ENCODE data around the gene IRF2.

IRF2 gene

GRCh38 chr4:184364100-184364921 is 110.0 kb downstream of the IRF2 start:
- DNase-seq (ENCODE audit: low read depth): no peak

DNA sequence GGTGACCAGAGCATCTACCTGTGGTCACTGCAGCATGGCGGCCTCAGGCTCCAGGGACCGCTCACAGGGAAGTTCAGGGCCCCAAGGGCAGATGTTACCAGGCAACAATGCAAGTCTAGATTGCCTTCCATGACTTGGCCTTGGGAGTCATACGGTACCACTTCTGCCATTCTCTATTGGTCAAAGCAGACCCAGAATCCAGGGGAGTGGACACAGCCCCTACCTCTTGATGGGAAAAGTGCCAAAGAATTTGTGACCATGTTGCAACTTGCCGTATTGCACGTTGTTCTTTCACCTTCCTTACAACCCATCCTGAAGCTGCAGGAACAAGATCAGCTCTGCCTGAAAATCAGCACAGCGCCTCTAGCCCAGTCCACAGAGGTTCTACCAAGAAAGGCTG is 111.1 kb downstream of the IRF2 start:
- no peak for DNase-seq (ENCODE audit: low read depth)

- no peak for DNase-seq (ENCODE audit: low read depth)
Measured at GRCh38 chr4:184362396-184362795, 112.0 kb downstream of the IRF2 start.

DNA sequence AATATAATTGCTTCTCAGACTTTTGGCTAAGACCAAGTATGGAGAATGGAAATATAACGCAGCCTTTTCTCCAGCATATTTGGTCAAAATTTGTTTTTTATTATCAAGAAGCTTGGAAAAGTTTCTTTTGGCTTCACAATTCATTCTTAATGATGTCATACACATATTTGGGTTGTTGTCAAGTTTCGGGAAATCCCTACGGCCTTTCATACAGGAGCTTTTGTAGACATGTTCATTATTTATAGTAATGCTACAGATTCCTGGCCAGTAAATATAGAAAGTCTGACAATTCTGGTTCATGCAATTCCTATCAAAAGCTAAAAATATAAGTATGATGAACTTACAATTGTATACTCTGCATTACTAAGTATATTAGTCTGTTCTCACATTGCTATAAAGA is 112.9 kb downstream of the IRF2 start:
- DNase-seq (ENCODE audit: low read depth): no peak

- DNase-seq (ENCODE audit: low read depth): no peak
Measured at GRCh38 chr4:184359888-184360287, 114.5 kb downstream of the IRF2 start.

DNA sequence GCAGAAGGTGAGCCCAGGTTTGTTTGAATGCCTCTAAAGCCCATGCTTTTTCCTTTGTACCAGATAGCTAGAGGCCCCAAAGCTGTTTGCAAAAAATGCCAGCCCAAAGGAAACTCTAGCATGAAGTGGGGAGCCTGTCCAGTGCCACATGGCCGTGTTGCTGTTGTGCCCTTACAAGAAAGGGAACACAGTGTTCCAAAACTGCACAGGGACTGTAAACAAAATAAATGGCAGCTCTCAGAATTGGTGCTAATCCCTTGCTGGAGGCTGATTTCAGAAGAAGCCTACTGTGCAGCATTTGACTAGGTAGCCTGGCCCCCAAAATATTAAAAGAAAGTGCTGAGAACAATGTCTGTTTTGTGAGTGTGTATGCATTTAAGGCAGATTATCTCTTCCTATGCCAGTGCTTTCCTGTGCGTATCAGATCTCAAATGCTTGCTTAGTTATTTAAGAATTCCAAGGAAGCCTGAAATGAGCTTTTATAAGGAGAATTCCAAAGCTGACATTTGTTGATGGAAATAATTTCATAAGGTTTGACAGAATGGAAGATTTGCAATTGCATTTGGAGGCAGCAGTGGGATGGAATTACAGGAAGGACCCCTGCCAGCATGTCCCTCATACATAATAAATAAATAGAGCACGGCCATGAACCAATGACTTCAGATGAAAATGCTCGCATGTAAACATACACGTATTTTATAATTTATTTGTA is 115.7 kb downstream of the IRF2 start:
- no peak for DNase-seq (ENCODE audit: low read depth)

GRCh38 chr4:184357772-184358171 is 116.6 kb downstream of the IRF2 start:
- DNase-seq (ENCODE audit: low read depth): no peak

DNA sequence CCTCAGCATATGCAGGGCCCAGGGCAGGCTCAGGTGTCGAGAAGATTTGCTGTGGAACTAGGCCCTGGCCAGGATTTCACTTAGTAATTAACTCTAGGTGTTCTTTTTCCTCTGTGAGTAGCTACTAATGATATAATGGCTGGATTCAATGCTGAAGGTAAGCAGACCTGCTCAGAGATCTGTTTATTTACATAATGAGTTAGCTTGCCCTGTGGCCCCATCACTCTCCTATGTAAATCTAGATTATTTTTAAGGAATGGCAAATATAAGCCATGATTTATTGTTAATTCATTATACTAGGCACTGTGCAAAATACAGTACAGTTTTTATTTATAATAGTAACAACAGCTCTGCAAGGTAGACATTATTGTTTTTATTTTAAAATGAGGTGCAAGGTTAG is 117.2 kb downstream of the IRF2 start:
- no peak for DNase-seq (ENCODE audit: low read depth)

- DNase-seq (ENCODE audit: low read depth): no peak
Measured at GRCh38 chr4:184356366-184356765, 118.0 kb downstream of the IRF2 start.

DNA sequence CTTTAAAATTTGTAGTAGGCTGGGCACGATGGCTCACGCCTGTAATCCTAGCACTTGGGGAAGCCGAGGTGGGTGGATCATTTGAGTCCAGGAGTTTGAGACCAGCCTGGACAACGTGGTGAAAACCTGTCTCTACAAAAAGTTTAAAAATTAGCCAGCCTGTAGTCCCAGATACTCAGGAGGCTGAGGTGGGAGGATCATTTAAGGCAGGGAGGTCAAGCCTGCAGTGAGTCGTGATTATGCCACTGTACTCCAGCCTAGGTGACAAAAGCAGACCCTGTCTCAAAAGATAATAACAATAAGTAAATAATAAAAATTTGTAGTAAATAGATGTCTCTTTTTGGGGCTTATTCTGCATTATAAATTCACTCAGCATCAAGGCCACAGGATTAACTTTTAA is 118.5 kb downstream of the IRF2 start:
- no peak for DNase-seq (ENCODE audit: low read depth)

DNA sequence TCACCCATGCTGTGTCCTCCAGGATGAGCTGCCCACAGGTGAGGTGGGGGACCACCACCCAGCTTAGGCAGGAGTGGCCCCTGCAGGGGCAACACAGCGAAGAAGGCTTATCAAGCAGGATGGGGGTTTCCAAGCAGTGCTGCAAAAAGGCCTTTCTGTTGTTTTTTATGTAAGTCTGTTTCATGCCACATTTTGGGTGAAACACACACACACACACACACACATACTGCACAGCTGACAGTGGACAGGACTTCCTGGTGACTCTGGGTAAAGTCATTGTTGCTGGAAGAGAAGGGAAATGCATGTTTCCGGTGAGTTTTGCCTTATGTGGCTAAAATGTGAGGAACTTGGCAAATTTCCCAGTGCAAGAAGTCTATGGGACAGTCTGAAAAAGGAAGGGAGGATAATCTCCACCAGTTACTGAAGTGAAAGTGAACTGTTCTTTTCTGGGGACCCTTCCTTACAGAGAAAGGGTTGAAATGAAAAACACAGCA is 119.2 kb downstream of the IRF2 start:
- peak; percentile 68 for DNase-seq (ENCODE audit: low read depth)

- no peak for DNase-seq (ENCODE audit: low read depth)
Measured at GRCh38 chr4:184352891-184353290, 121.5 kb downstream of the IRF2 start.

GRCh38 chr4:184351560-184352451 is 122.5 kb downstream of the IRF2 start:
- DNase-seq (ENCODE audit: low read depth): no peak

DNA sequence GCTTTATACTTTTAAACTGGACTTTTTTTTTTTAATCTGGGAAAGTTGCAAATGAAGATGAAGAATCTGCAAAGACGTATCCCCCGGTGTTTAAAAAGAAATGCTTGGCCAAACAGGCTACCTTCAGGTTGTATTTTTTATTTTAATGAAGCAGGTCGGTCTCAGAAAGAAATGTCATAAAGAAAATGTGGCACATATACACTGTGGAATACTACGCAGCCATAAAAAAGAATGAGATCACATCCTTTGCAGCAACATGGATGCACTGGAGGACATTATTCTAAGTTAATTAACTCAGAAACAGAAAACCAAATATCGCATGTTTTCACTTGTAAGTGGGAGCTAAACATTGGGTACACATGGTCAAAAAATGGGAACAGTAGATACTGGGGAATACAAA is 123.4 kb downstream of the IRF2 start:
- DNase-seq (ENCODE audit: low read depth): no peak

DNA sequence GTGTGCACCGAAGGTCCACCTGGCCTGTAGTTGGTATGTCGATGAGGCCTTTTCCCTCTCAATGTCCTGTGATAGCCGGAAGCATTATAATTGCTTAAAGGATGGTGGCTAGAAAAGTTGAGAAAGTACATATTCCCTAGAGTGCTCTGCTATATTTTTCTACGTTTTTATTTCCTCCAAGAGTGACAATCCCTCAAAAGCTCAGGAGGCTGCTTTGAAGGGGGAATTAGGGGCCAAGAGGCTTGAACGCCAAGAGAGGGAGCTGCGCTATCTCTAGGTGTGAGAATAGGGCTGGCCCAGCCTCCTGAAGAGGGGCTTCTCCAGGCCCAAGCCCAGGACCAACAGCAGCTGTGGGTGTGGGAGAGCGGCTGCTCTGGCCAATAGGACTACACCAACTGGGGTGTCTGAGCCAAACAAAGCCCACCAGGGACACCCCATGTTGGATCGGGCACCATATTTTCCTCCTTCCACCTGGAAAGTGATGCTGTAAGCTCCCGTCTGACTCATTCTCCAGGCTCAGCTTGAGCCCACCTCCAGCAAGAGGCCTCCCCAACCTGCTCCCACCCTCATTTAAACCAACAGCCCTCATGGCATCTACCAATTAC is 124.0 kb downstream of the IRF2 start:
- no peak for DNase-seq (ENCODE audit: low read depth)

- no peak for DNase-seq (ENCODE audit: low read depth)
Measured at GRCh38 chr4:184349283-184350039, 124.9 kb downstream of the IRF2 start.

DNA sequence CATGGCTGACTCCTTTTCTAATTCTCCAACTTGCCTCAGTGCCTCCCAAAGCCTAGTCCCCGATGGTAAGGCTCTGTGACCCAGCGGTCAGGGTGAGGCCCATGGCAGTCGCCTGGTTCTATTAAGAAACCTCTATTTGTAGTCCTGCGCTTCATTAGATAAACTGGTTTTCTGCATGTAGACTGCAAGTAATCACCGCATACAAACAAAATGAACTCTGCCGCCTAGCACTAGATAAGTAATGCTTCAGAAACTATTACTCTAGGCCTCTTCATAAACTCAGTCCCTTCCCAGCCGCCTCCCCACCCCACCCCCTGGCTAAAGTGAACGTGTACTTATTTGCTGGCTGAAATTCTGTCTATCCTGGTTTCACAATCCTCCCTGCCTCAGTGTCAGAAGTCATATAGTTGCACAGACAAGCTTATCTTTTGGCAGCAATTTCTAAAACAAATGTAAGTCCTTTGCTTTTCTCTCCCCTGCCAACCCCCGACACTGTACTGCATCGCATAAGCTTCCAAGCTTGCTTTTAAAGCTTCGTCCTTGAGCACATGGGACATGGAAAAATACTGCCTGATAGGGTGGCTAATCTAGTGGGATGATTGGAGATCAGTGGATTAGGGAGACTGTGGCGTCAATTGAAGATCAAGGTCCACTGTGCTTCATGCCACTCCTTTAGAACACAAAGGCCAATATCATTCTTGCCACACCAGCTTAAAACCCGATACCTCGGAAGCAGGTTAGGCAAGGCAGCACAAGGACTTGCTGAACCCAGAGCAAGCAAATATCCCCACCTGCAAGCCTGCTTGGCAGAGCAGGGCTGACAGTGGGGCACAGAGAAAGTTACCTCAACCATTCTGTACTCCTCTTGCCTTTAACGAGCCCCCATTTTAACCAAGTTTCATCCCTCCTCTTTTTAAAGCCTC is 125.8 kb downstream of the IRF2 start:
- no peak for DNase-seq (ENCODE audit: low read depth)

DNA sequence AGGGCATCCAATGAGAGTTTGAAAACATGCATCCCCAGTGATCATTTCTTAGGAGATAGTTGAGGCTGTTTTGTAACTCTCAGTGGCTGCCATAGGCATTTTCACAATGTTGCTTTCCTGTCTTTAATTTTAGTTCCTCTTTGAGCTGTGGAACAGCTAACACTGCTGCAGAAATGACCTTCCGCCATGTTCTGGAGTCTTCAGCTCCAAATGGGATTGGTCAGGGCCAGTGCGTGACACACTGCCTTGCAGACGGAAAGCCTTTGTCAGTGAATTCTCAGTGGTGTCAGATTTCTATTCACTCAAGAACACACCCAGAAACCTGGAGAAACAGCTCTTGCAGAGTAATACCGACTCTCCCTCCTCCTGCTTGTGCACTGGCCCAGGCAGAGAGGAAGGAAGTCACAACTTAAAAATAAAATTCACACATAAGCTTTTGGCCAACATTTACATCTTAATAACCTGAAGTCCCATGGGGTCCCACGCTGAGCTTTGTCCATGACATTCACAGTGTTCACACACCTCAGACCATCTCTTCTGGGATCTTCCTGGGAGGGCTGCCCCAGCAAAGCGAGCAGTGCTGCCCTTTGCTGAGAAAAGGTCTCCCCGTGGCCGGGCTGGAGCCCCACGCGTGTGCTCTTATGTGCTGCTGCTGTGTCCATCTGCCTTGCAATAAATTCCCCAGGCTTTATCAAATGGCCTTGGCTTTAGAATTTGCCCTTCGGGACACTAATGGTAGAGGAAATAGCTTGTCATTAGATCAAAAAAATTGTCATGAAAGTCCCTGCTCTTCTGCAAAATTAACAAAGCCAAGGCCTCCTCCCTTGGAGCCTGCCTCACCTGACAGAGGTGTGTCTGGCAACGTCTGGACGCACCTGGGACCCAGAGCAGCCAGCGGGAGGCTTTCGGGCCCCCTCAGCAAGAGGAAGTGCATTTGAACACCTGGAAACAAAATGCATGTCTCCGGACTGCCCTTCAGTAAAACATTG is 126.8 kb downstream of the IRF2 start:
- no peak for DNase-seq (ENCODE audit: low read depth)

DNA sequence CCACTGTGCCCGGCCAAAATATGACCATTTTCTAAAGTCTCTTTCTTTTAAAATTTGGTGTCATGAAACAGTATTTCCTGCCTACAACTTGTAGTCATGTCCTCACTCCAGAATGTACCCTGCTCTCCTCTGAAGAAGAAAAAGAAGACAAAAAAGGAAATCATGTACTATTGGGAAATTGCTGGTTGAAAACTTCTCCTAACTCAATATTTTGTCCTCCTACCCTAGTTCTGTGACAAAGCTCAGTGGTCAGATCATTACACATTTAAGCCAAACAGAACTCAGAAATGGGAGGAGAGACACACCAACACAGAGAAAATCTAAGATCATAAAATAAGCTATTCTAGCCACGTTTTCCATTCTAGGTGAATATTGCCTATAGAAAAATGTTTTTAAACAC is 127.7 kb downstream of the IRF2 start:
- no peak for DNase-seq (ENCODE audit: low read depth)

Data from HS-5 (cell line).